Measurements from ENCODE around the gene GARIN5B.
"Not testable (repeated sequence)": the region's sequence is repeated elsewhere in the genome, so short reads cannot be mapped to it uniquely, and the experiment has no call there.

GARIN5B gene

DNA sequence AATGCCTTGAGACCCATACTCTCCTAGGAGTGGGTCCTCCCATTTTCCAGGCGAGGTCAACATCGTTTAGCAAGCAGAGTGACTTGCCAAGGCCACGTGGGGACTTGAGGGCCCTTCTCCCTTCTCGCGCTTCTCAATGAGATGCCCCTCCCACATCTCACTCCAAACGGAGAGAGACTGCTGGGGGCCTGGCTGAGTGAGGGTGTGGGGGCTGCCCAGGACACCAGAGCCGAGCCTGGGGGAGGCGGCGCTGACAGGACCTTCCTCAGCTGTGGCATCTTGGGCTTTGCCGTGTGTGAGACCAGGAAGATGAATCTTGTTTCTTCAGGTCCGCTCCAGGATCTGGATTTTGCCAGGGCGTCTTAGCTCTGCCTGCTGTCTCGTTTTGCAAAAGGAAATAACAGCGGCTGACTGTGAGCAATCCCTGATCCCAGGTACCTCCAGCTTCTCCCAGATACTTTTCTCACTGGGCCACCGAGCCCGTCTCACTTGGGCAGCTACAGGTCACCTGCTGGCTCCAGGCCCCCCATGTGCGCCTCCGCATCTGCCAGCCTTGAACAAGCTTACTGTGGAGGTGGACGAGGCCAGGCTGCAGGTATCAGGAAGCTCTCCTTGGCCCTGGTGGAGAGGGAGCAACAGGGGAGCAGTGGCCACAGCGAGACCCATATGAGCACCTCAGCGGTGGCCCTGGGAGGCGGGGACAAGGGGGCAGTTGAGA lies 14.6 kb downstream of the GARIN5B start:
- DNase-seq (ENCODE audit: low spot score) = no peak

DNA sequence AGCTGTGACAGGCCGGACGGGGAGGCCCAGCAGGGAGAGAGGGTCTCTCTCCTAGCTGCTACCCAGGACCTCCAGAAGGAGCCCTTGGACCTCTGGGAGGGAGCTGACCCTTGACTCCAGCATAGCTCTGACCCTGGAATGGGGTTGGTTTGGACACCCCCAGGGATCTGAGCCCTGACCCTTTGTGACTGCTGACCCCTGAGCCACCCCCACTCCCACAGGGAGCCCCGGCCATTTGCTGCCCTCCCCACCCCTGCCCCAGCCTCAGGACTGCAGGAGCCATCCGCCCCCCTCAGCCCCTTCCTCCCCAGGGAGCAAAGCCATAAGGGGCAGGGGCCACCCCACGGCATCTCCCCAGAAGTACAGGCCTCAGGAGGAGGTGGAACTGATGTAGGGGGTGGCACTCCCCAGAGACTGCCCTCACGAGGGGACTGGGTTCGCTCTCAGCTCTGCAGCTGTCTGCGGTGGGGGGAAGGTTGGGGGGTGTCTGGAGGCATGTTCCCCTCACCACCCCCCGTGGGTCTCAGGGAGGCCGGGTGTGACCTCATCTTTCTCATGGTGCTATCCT lies 15.5 kb downstream of the GARIN5B start:
- DNase-seq (ENCODE audit: low spot score) = no peak

DNA sequence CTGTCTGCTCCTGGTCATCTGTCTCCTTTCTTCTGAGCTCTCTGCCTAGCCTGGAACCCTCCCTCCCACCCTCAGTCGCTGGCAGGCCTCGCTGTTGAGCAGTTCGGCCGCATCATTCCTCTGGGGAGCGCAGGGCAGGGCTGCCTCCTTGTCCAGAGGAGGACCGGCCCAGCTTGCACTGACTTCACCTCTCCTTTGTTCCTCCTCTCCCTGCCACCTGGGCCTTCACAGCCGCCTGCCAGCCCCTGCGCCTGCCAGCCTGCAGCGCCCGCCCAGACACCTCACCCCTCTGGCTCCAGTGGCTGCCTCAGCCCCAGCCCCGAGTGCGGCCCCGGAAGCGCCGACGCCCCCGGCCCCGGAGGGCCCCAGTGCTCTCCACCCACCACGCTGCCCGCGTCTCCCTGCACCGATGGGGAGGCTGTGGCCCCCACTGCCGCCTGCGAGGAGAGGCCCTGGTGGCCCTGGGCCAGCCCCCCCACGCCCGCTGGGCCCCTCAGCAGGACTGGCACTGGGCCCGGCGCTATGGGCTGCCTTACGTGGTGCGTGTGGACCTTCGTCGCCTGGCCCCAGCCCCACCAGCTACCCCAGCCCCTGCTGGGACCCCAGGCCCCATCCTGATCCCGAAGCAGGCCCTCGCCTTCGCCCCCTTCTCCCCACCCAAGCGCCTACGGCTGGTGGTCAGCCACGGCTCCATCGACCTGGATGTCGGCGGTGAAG lies 16.2 kb downstream of the GARIN5B start:
- no peak for DNase-seq (ENCODE audit: low spot score)

DNA sequence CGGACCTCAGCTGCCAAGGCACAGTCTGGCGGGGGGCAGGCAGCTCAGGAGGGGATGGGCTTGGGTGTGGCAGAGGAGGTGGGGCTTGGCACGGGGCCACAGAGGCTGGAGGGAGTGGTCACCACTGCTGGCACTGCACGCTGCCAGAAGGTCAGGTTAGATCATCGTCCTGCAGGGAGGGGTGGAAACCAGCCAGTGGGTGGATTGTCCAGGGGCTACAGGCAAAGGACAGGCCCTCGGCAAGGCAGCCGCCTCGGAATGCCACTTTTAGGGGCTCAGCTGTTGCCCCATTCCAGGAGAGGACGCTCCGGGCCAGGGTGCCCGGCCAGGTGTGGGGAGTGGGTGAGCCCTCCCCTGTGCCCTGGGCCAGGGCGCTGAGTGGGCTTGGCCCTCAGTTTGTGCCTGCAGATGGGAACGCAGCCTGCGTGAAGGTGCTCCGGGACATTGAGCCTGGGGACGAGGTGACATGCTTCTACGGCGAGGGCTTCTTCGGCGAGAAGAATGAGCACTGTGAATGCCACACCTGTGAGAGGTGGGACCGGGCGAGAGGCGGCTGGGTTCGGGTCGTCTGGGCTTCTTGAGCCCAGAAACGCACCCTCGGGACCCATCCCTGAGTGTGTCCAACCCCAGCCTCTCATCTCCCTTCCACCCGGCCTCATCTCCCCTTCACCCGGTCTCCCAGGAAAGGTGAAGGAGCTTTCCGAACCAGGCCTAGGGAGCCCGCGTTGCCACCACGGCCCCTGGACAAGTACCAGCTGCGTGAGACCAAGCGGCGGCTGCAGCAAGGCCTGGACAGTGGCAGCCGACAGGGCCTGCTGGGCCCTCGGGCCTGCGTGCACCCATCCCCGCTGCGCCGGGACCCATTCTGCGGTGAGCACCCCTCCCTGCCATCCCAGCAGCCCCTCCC lies 17.0 kb downstream of the GARIN5B start:
- peak; percentile 65 for DNase-seq (ENCODE audit: low spot score)

DNA sequence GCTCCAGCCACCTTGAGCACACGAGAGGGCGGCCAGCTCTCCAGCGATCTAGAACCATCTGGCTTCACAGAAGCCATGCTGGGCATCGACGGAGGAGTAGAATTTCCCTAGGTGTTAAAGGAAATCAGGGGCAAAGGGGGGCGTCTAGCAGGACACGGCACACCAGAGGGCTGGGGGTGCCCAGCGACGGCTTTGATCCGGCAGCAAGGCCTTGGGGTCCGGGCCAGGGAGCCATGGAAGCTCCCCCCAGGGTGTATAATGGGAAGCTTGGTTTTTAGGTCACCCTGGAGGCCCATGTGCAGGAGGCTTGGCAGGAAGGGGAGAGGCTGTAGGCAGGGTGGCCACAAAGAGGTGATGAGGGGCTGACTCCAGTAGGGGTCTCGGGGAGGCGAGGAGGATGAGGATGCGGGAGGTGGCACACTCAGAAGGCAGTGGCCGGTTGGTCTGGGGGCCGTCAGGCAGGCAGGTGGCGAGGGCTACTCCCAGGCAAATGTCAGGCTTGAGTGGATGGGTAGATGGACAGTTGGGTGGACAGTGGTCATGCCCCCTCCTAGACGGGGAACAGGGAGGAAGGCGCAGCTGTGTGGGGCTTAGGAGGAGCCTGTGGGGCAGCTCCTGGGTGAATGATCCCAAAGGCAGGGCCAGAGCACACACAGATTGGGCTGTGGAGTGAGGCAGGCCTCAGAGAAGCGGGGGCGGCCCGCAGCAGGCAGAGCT lies 17.8 kb downstream of the GARIN5B start:
- no peak for DNase-seq (ENCODE audit: low spot score)

DNA sequence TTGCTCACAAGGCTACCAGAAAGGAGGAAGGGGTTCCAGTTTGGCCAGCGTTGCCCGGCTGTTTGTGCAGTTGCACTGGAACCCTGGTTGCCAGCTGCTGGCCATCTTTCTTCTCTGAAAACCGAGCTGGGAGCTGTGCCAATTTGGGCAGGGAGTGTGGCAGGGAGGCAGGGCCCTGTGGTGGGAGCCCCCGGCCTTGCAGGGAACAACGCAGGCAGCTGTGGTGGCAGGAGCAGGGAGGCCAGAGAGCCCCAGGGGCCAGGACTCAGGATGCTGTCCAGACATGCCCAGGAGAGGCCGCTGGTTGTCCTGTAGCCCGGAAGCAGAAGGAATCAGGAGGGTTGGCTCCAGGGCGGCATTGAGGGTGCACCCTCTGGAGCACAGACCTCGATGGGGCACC lies 18.6 kb downstream of the GARIN5B start:
- DNase-seq (ENCODE audit: low spot score) = no peak

DNA sequence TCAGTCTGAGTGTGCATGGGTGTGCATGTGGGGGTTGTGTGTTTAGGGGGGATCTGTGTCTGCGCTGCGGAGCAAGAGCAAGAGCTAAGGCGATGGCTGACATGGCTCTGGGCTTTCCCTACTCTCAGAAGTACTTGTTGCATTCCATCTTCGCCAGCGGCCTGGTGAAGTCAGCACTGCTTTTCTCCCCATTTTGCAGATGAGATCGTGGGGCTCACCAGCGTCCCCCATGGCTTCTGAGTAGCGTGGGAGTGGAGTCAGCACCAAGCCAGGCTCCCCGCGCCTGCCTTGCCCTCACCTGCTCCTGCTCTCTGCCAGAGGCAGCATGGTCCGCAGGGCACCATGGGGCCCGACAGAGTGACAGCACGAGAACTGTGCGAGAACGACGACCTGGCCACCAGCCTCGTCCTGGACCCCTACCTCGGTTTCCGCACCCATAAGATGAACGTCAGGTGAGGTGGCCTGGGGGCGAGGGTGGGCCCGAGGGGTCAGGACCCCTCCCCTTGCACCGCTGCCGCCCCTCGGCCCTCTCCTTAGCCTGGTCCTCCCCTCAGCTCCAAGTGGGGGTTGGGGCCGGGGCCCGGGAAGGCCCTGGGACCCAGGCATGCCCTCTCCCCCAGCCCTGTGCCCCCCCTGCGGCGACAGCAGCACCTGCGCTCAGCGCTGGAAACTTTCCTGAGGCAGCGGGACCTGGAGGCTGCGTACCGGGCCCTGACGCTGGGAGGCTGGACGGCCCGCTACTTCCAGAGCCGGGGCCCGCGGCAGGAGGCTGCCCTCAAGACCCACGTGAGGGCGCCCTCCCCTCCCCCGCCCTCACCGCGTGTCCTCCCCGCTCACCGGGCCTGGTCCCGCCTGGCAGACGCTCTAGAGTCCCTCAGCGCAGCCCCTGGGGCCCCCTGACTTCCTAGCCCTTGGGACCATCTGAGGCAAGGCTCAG lies 21.2 kb downstream of the GARIN5B start:
- no peak for DNase-seq (ENCODE audit: low spot score)

DNA sequence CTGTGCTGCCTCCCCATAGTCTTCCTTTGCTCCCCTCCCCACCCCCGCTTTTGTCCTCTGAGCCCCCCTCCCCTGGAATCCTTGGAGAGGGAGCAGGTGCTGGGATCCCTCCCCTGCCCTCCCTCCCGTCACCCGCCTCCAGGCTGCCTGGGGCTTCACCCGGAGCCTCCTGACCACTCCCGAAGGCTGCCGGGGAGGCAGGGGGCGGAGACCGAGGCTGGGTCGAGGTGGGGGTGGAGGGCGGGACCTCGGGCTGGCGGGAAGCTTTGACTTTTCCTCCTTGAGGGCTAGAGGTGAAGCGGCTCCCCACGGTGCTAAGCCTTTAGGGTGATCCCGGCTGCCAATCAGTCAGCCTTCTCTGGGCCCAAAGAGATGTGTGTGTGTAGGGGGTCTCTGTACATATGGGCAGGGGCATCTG lies 21.9 kb downstream of the GARIN5B start:
- DNase-seq (ENCODE audit: low spot score) = peak; percentile 93

DNA sequence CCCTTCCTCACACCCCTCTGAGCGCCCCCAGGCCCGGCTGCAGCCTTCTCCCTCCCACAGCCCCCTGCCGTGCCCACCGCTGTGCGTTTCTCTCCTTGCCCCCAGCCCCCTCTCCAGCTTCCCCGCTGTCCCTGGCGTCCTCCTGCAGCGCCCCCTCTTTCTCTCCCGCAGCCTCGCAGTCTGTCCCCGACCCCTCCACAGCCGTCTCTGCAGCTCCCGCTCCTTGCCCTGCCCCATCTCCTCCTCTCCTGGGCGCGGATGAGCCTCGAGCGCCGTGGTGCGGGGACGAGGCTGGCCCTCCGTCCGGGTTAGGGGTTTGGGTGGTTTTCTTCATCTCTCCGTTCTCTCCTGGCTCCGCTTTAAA lies 22.3 kb downstream of the GARIN5B start:
- no peak for DNase-seq (ENCODE audit: low spot score)

DNA sequence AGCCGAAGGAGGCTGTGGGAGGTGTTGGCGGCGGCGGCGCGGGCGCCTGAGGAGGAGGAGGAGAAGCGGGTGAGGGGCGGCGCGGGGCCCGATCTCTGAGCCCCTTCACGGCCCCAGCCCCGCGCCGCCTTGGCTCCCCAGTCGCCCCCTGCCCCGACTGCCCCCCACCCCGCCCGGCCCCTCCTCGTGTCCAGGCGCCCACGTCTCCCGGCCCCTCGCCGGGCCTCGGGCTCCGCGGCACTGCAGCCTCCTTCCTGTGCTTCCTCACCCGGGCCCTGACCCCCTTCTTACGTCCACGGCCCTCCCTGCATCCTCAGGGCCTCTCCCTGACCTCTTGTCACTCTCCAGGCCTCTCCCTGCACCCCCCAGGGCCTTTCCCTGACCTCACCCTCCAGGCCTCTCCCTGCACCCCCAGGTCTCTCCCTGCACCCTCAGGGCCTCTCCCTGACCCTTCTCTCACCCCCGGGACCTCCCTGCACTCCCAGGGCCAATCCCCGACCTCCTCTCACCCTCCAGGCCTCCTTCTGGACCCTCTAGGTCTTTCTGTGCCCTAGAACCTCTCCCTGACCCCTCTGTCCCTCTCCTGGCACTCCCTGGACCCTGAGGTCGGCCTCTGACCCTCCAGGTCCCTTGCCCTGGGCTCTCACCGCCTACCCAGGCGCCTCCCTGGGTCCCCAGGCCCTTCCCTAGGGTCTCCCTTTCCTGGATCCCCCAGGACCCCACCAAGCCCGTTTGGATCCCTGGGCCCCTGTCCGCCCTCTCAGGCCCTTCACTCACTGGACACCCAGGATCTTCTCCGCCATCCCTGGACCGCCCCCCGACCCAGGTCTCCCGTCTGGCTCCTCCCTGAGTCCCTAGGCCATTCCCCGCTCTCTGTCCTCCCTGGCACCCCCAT lies 22.9 kb downstream of the GARIN5B start:
- no peak for DNase-seq (ENCODE audit: low spot score)

DNA sequence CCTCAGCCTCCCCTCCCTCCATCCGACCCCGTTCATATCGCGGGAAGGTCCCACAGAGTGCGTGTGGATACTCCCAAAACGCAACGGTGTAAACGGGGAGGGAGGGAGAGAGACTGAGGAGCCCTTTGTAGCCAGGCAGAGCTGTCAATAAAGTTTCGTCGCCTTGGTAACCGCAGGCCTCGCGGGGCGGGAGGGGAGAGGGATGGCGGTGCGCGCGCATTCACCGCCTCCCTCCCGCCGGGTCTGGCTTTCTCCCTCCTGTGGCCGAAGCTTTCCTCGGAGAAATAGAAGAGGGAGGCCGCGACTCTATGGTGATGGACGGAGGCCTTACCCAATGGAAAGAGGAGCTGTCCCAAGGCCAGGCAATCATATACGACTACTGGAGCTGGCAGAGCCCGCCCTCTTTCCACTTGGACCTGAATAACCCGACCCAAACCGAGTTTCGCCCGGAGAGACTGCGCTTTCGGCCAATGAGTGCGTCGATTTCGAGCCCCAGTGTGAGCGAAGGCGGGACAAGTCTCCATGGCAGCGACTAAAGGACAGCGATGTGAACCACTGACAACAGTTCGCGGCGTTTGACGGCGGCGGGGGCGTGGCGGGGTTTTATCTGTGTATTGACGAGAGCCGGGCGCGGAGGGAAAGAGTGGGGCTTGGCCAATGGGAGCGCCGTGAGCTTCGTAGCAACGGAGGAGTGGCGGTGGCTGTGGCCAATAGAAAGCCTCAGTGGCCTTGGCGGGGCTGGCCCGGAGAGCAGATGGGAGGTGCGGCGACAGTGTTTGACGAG lies 23.8 kb downstream of the GARIN5B start, which contains the start of gene KMT5C:
TSS of gene KMT5C (plus strand) at position 772 of the 784 bp plus-strand sequence. CDS start 2,061 bp downstream, outside the sequence.
- DNase-seq (ENCODE audit: low spot score) = peak; percentile 99

DNA sequence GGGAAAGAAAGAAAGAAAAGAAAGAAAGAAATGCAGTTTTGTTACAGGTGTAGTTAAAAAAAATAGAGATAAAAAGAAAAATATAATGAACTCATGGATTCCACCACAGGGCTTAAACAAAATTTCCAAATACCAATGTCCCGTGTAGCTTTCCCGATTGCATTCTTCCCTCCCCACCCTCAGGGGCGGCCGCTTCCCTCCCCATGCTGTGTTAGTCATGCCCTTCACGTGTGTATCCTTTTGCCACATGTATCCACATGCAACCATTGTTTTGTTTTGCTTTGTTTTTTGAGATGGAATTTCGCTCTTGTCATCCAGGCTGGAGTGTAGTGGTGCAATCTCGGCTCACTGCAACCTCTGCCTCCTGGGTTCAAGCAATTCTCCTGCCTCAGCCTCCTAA lies 27.0 kb downstream of the GARIN5B start:
- peak; percentile 80 for DNase-seq (ENCODE audit: low spot score)

DNA sequence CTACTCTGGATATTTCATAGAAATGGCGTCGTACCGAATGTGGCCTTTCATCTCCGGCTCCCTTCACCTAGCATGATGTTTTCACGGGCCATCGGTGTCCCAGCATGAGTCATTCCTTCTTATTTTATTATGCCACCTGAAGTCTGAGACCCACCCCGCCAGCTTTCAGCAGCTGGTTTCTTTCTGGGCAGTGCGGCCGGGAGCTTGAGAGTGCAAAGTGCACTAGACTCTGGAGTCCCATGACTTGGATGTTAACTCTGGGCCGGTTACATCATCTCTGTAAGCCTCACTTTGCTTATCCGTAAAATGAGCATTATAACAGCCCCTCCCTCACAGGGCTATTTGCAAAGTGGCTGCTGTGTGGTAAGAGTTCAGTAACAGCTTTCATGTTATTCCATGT lies 29.2 kb downstream of the GARIN5B start:
- no peak for DNase-seq (ENCODE audit: low spot score)

DNA sequence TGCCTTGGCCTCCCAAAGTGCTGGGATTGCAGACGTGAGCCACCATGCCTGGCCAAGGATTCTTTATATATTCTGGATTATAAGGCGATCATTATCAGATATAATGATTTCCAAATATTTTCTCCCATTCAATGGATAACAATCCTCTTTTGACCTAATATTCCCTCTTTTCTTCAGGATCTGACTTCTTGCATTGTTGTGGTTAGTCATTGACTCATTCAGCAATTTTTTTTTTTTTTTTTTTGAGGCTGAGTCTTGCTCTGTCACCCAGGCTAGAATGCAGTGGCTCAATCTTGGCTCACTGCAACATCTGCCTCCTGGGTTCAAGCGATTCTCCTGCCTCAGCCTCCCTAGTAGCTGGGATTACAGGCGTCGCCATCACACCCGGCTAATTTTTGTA lies 33.3 kb downstream of the GARIN5B start:
- DNase-seq (ENCODE audit: low spot score) = peak; percentile 58

DNA sequence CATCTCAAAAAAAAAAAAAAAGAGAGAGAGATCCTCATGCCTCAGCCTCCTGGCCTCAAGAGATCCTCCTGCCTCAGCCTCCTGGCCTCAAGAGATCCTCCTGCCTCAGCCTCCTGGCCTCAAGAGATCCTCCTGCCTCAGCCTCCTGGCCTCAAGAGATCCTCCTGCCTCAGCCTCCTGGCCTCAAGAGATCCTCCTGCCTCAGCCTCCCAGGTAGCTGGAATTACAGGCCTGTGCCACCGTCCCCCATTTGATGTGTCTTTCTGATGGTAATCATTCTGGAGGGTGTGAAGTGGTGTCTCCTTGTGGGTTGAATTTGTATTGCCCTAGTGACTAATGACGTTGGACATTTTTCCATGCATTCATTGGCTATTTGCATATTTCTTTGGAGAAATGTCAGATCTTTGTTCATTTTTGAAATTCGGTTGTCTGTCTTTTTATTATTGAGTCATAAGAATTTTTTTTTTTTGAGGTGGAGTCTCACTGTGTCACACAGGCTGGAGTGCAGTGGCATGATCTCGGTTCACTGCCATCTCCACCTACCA lies 34.2 kb downstream of the GARIN5B start:
- not testable (repeated sequence) for DNase-seq (ENCODE audit: low spot score)

DNA sequence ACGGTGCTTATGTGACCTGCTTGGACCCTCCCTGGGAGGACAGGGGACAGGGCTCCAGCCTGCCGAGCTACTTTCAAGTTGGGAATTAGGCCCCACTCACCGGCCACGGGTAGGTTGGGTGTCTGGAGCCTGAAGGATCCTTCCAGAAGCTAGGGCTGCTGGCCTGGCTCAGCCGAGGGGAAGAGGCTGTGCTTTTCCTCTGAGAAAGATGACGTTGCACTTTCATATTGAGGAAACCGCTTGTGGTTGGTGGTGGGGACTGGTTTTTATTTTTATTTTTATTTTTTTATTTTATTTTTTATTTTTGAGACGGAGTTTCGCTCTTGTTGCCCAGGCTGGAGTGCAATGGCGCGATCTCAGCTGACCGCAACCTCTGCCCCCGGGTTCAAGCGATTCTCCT lies 37.9 kb downstream of the GARIN5B start, which contains the start of gene TMEM150B:
TSS of gene TMEM150B (minus strand) at position 170 of the 400 bp plus-strand sequence. CDS start 4,305 bp downstream, outside the sequence.
- no peak for DNase-seq (ENCODE audit: low spot score)

DNA sequence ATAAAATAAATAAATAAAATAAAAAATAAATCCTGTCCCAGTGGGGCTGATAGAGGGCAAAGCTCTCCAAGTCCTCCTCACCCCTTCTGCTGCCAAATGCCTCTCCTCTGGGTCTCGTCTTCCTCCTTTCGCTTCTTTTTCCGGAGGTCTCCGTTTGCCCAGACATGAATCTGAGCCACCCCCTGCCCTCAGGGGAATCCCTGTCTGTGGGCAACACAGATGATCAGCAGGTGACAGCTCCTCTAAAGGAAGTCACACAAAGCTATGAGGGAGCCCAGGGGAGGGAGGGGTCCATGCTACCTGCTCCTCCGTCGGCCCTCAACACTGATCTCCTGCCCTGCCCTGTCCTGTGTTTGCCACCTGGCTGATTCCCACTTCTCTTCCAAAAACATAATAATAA lies 38.4 kb downstream of the GARIN5B start:
- no peak for DNase-seq (ENCODE audit: low spot score)

Measured in AG20443 (cell line).